ENCODE data around the gene CCDC50.

The CCDC50 gene

DNA sequence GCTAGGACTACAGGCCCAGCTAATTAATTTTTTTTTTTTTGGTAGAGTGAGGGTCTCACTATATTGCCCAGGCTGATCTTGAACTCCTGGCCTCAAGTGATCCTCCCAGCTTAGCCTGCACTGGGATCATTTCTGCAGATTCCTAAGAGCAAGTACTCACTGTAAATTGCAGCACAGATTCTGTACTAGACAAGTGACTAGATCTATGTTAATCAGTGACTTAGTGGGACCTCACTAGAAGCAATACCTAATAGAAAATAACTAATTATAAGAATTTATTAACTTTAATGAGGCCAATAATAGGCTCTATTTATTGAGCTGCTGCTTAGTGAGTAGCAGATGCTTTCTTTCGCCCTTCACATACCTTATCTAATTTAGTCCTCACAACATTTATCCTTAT lies 11.8 kb downstream of the CCDC50 start:
- Histone ChIP-seq H4K20me1 (ENCODE audit: insufficient read depth, low read length, poor library complexity, severe bottlenecking) (no peaks in the 10 kb centered on the region), H3K27me3 (ENCODE audit: insufficient read depth, low read length, poor library complexity, severe bottlenecking) (no peaks in the 10 kb centered on the region)
- TF ChIP-seq EZH2phosphoT487 (IDR thresholded peaks at IDR 0.05; ENCODE audit: borderline replicate concordance): no peak
- TF ChIP-seq, protein P1, sequence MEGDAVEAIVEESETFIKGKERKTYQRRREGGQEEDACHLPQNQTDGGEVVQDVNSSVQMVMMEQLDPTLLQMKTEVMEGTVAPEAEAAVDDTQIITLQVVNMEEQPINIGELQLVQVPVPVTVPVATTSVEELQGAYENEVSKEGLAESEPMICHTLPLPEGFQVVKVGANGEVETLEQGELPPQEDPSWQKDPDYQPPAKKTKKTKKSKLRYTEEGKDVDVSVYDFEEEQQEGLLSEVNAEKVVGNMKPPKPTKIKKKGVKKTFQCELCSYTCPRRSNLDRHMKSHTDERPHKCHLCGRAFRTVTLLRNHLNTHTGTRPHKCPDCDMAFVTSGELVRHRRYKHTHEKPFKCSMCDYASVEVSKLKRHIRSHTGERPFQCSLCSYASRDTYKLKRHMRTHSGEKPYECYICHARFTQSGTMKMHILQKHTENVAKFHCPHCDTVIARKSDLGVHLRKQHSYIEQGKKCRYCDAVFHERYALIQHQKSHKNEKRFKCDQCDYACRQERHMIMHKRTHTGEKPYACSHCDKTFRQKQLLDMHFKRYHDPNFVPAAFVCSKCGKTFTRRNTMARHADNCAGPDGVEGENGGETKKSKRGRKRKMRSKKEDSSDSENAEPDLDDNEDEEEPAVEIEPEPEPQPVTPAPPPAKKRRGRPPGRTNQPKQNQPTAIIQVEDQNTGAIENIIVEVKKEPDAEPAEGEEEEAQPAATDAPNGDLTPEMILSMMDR (conservative IDR thresholded peaks at IDR 0.05; ENCODE audit: low read length): no peak

GRCh38 chr3:191342006-191342405 lies 12.8 kb downstream of the CCDC50 start:
- Histone ChIP-seq H3K9me2 (replicated peaks; ENCODE audit: low read depth, low read length) (no peaks in the 10 kb centered on the region), H3K4me1 (ENCODE audit: insufficient read depth, low read length, poor library complexity, severe bottlenecking) (no peaks in the 10 kb centered on the region), H2AFZ (ENCODE audit: low read length) (no peak overlapping the region), H4K20me1 (ENCODE audit: insufficient read depth, low read length, poor library complexity, severe bottlenecking) (no peaks in the 10 kb centered on the region), H3F3A (ENCODE audit: low read depth) (no peaks in the 10 kb centered on the region), H3K79me2 (ENCODE audit: insufficient read depth, low read length) (no peaks in the 10 kb centered on the region), H3K9ac (ENCODE audit: low read depth, low read length, poor library complexity, severe bottlenecking) (no peak overlapping the region), H3K4me3 (ENCODE audit: low read length, poor library complexity, severe bottlenecking) (no peak overlapping the region), H3K9me3 (ENCODE audit: insufficient read depth, low read depth, low read length) (no peaks in the 10 kb centered on the region), H3K36me3 (ENCODE audit: insufficient read depth, low read length) (no peaks in the 10 kb centered on the region), H3K4me2 (ENCODE audit: low read depth, low read length, poor library complexity, severe bottlenecking) (no peak overlapping the region), H3K27me3 (ENCODE audit: insufficient read depth, low read length, poor library complexity, severe bottlenecking) (no peaks in the 10 kb centered on the region)
- TF ChIP-seq, protein P1 (conservative IDR thresholded peaks at IDR 0.05; ENCODE audit: low read length): no peak
- no peak for TF ChIP-seq EZH2phosphoT487 (IDR thresholded peaks at IDR 0.05; ENCODE audit: borderline replicate concordance)

More for the DNA sequence above, 11.8 kb downstream of the CCDC50 start:
- Histone ChIP-seq H3K4me1 (ENCODE audit: insufficient read depth, low read length, poor library complexity, severe bottlenecking) (no peaks in the 10 kb centered on the region), H3K9me2 (replicated peaks; ENCODE audit: low read depth, low read length) (no peaks in the 10 kb centered on the region), H3F3A (ENCODE audit: low read depth) (no peaks in the 10 kb centered on the region), H3K9ac (ENCODE audit: low read depth, low read length, poor library complexity, severe bottlenecking) (no peak overlapping the region), H3K79me2 (ENCODE audit: insufficient read depth, low read length) (no peaks in the 10 kb centered on the region), H3K36me3 (ENCODE audit: insufficient read depth, low read length) (no peaks in the 10 kb centered on the region), H2AFZ (ENCODE audit: low read length) (no peak overlapping the region), H3K4me2 (ENCODE audit: low read depth, low read length, poor library complexity, severe bottlenecking) (no peak overlapping the region), H3K9me3 (ENCODE audit: insufficient read depth, low read depth, low read length) (no peaks in the 10 kb centered on the region), H3K4me3 (ENCODE audit: low read length, poor library complexity, severe bottlenecking) (no peak overlapping the region)

DNA sequence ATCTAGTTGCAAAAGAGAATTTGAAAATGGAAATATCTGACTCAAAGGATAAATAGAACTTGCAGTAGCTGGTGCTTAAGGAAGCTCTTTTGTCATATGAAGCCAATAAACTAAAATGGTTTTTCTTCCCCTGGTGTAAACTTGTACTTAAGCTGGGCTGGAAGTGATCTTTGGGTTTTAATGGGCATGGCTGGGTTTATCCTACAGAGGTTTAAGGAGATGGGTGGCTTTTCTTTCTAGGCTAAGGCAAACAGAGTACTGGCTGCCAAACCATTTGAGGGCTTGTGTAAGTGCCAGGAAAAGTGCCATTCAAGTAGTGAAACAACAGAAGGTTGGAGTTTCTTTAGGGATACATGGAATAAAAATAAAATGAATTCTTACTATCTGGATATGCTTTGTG lies 13.2 kb downstream of the CCDC50 start:
- no peak for TF ChIP-seq EZH2phosphoT487 (IDR thresholded peaks at IDR 0.05; ENCODE audit: borderline replicate concordance)
- TF ChIP-seq, protein P1 (conservative IDR thresholded peaks at IDR 0.05; ENCODE audit: low read length): no peak
- Histone ChIP-seq H3K79me2 (ENCODE audit: insufficient read depth, low read length) (no peaks in the 10 kb centered on the region), H3K9ac (ENCODE audit: low read depth, low read length, poor library complexity, severe bottlenecking) (no peak overlapping the region), H3K27me3 (ENCODE audit: insufficient read depth, low read length, poor library complexity, severe bottlenecking) (no peaks in the 10 kb centered on the region), H3F3A (ENCODE audit: low read depth) (no peaks in the 10 kb centered on the region), H3K36me3 (ENCODE audit: insufficient read depth, low read length) (no peaks in the 10 kb centered on the region), H3K4me3 (ENCODE audit: low read length, poor library complexity, severe bottlenecking) (no peak overlapping the region), H3K9me2 (replicated peaks; ENCODE audit: low read depth, low read length) (no peaks in the 10 kb centered on the region), H3K4me1 (ENCODE audit: insufficient read depth, low read length, poor library complexity, severe bottlenecking) (no peaks in the 10 kb centered on the region), H3K9me3 (ENCODE audit: insufficient read depth, low read depth, low read length) (no peaks in the 10 kb centered on the region), H3K4me2 (ENCODE audit: low read depth, low read length, poor library complexity, severe bottlenecking) (no peak overlapping the region), H4K20me1 (ENCODE audit: insufficient read depth, low read length, poor library complexity, severe bottlenecking) (no peaks in the 10 kb centered on the region), H2AFZ (ENCODE audit: low read length) (no peak overlapping the region)

All from Loucy (cell line).